Measurements from ENCODE around the gene BCL2L14.

The BCL2L14 gene

GRCh38 chr12:12083688-12084087 is 12.9 kb downstream of the BCL2L14 start:
- Mint-ChIP-seq H3K4me3 (no peak overlapping the region), H3K9me3 (no peaks in the 10 kb centered on the region), H3K4me1 (no peaks in the 10 kb centered on the region), H3K27ac (no peak overlapping the region), H3K27me3 (no peaks in the 10 kb centered on the region), H3K36me3 (ENCODE audit: low read depth) (no peaks in the 10 kb centered on the region)
- ATAC-seq (no peak), DNase-seq (no peak)

- ATAC-seq (no peak), DNase-seq (no peak)
- no peaks in the 10 kb centered on the region for H3K4me1 Mint-ChIP-seq
- no peak overlapping the region for H3K4me3 Mint-ChIP-seq
- H3K27me3 Mint-ChIP-seq, result no peaks in the 10 kb centered on the region
- no peak overlapping the region for H3K27ac Mint-ChIP-seq
- no peaks in the 10 kb centered on the region for H3K9me3 Mint-ChIP-seq
- no peaks in the 10 kb centered on the region for H3K36me3 Mint-ChIP-seq (ENCODE audit: low read depth)
These were observed 15.6 kb downstream of the BCL2L14 start for GRCh38 chr12:12086362-12086761.

GRCh38 chr12:12086973-12087692 is 16.4 kb downstream of the BCL2L14 start:
- no peak overlapping the region for H3K4me3 Mint-ChIP-seq

GRCh38 chr12:12087693-12088034 is 16.9 kb downstream of the BCL2L14 start:
- Mint-ChIP-seq H3K4me1 (no peaks in the 10 kb centered on the region), H3K36me3 (ENCODE audit: low read depth) (no peaks in the 10 kb centered on the region), H3K9me3 (no peaks in the 10 kb centered on the region), H3K27ac (no peak overlapping the region), H3K27me3 (no peaks in the 10 kb centered on the region), H3K4me3 (no peak overlapping the region)
- no peak for ATAC-seq
- DNase-seq, result no peak

More at GRCh38 chr12:12086973-12087692, 16.4 kb downstream of the BCL2L14 start:
- no peaks in the 10 kb centered on the region for H3K27me3 Mint-ChIP-seq
- ATAC-seq (no peak), DNase-seq (no peak)
- no peak overlapping the region for H3K27ac Mint-ChIP-seq
- no peaks in the 10 kb centered on the region for H3K4me1 Mint-ChIP-seq
- H3K9me3 Mint-ChIP-seq, result no peaks in the 10 kb centered on the region
- no peaks in the 10 kb centered on the region for H3K36me3 Mint-ChIP-seq (ENCODE audit: low read depth)

- no peaks in the 10 kb centered on the region for H3K36me3 Mint-ChIP-seq (ENCODE audit: low read depth)
- H3K27ac Mint-ChIP-seq, result no peak overlapping the region
These were observed 17.4 kb downstream of the BCL2L14 start for GRCh38 chr12:12088147-12088546.

GRCh38 chr12:12088761-12089160 is 18.0 kb downstream of the BCL2L14 start:
- DNase-seq (no peak), ATAC-seq (no peak)
- no peak overlapping the region for H3K27ac Mint-ChIP-seq
- no peak overlapping the region for H3K4me3 Mint-ChIP-seq
- no peaks in the 10 kb centered on the region for H3K9me3 Mint-ChIP-seq
- H3K27me3 Mint-ChIP-seq, result no peaks in the 10 kb centered on the region
- no peaks in the 10 kb centered on the region for H3K4me1 Mint-ChIP-seq
- H3K36me3 Mint-ChIP-seq (ENCODE audit: low read depth), result no peaks in the 10 kb centered on the region

More at GRCh38 chr12:12088147-12088546, 17.4 kb downstream of the BCL2L14 start:
- ATAC-seq, result no peak
- Mint-ChIP-seq H3K9me3 (no peaks in the 10 kb centered on the region), H3K4me3 (no peak overlapping the region), H3K27me3 (no peaks in the 10 kb centered on the region), H3K4me1 (no peaks in the 10 kb centered on the region)
- no peak for DNase-seq

GRCh38 chr12:12091071-12091470 is 20.3 kb downstream of the BCL2L14 start:
- DNase-seq, result no peak
- ATAC-seq, result no peak
- no peak overlapping the region for H3K4me3 Mint-ChIP-seq
- no peak overlapping the region for H3K27ac Mint-ChIP-seq
- H3K9me3 Mint-ChIP-seq, result no peaks in the 10 kb centered on the region
- no peaks in the 10 kb centered on the region for H3K27me3 Mint-ChIP-seq
- H3K4me1 Mint-ChIP-seq, result no peaks in the 10 kb centered on the region
- H3K36me3 Mint-ChIP-seq (ENCODE audit: low read depth), result no peaks in the 10 kb centered on the region

- Mint-ChIP-seq H3K9me3 (no peaks in the 10 kb centered on the region), H3K27ac (no peak overlapping the region), H3K4me3 (no peak overlapping the region), H3K36me3 (ENCODE audit: low read depth) (no peaks in the 10 kb centered on the region), H3K27me3 (no peaks in the 10 kb centered on the region), H3K4me1 (no peaks in the 10 kb centered on the region)
- ATAC-seq (no peak), DNase-seq (no peak)
These were observed 21.4 kb downstream of the BCL2L14 start for GRCh38 chr12:12091977-12092663.

- ATAC-seq, result no peak
These were observed 23.7 kb downstream of the BCL2L14 start for GRCh38 chr12:12094481-12094880.

GRCh38 chr12:12095021-12095420 is 24.3 kb downstream of the BCL2L14 start:
- no peaks in the 10 kb centered on the region for H3K27me3 Mint-ChIP-seq
- H3K36me3 Mint-ChIP-seq (ENCODE audit: low read depth), result no peaks in the 10 kb centered on the region
- no peaks in the 10 kb centered on the region for H3K4me1 Mint-ChIP-seq
- H3K4me3 Mint-ChIP-seq, result no peak overlapping the region
- DNase-seq (no peak), ATAC-seq (no peak)
- no peak overlapping the region for H3K27ac Mint-ChIP-seq
- H3K9me3 Mint-ChIP-seq, result no peaks in the 10 kb centered on the region

More at GRCh38 chr12:12094481-12094880, 23.7 kb downstream of the BCL2L14 start:
- H3K27me3 Mint-ChIP-seq, result no peaks in the 10 kb centered on the region
- H3K36me3 Mint-ChIP-seq (ENCODE audit: low read depth), result no peaks in the 10 kb centered on the region
- H3K27ac Mint-ChIP-seq, result no peak overlapping the region
- no peak overlapping the region for H3K4me3 Mint-ChIP-seq
- no peak for DNase-seq
- no peaks in the 10 kb centered on the region for H3K4me1 Mint-ChIP-seq
- no peaks in the 10 kb centered on the region for H3K9me3 Mint-ChIP-seq

- ATAC-seq, result no peak
- Mint-ChIP-seq H3K27me3 (no peaks in the 10 kb centered on the region), H3K4me1 (no peaks in the 10 kb centered on the region), H3K9me3 (no peaks in the 10 kb centered on the region), H3K4me3 (no peak overlapping the region), H3K27ac (no peak overlapping the region), H3K36me3 (ENCODE audit: low read depth) (no peaks in the 10 kb centered on the region)
- DNase-seq, result no peak
These were observed 27.4 kb downstream of the BCL2L14 start for GRCh38 chr12:12097891-12098690.

- no peak for DNase-seq
- ATAC-seq, result no peak
- Mint-ChIP-seq H3K27ac (no peak overlapping the region), H3K36me3 (ENCODE audit: low read depth) (no peaks in the 10 kb centered on the region), H3K4me1 (no peaks in the 10 kb centered on the region), H3K27me3 (no peaks in the 10 kb centered on the region), H3K4me3 (no peak overlapping the region), H3K9me3 (no peaks in the 10 kb centered on the region)
These were observed 27.9 kb downstream of the BCL2L14 start for GRCh38 chr12:12098691-12099015.

- no peak for ATAC-seq
- DNase-seq, result no peak
- no peak overlapping the region for H3K4me3 Mint-ChIP-seq
- no peaks in the 10 kb centered on the region for H3K27me3 Mint-ChIP-seq
- H3K9me3 Mint-ChIP-seq, result peaks cover 1% of the 10 kb centered on the region
- H3K36me3 Mint-ChIP-seq (ENCODE audit: low read depth), result no peaks in the 10 kb centered on the region
- H3K27ac Mint-ChIP-seq, result no peak overlapping the region
- no peaks in the 10 kb centered on the region for H3K4me1 Mint-ChIP-seq
These were observed 28.4 kb downstream of the BCL2L14 start for GRCh38 chr12:12099102-12099501.

GRCh38 chr12:12107678-12108077 is 36.9 kb downstream of the BCL2L14 start:
- Mint-ChIP-seq H3K27ac (no peak overlapping the region), H3K9me3 (peaks cover 32% of the 10 kb centered on the region), H3K4me1 (no peaks in the 10 kb centered on the region), H3K4me3 (no peak overlapping the region), H3K27me3 (peaks cover 8% of the 10 kb centered on the region), H3K36me3 (ENCODE audit: low read depth) (peaks cover 10% of the 10 kb centered on the region)
- DNase-seq (no peak), ATAC-seq (no peak)
